ENCODE data around the gene RBKS. TPM values are rescaled to one million over a fixed set of nuclear protein-coding genes. Genes with fewer than 3 reads are reported as not detected.

The RBKS gene
- total RNA-seq, 2 experiments from 2014 or later, result 7.2 to 8.9 TPM

DNA sequence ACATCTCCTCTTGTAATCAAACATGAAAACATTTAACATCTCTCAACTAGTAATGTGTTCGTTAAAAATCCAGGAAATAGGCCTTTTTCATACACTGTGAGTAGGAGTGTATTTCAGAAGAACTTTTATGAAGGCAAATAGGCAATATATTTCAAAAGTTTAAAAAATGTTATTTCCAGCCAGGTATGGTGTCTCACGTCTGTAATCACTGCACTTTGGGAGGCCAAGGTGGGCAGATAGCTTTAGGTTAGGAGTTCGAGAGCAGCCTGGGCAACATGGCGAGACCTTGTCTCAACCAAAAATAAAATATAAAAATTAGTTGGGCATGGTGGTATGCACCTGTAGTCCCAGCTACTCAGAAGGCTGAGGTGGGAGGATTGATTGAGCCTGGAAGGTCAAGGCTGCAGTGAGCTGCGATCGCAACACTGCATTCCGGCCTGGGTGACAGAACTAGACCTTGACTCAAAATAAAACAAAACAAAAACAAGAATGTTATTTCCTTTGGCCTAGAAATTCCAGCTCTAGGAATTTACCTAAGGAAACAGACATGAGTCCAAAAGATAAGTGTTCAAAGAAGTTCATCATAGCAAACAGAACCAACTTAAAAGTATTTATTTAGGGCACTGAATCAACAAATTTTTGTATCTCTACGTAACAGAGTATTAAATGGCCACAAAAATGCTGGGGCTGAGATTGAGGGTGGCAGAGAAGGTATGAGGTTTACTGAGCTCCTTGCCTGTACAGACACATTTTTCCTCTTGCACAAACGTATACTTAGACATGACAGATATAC lies 14.9 kb downstream of the RBKS start:
- H3K27me3 Mint-ChIP-seq, result no peaks in the 10 kb centered on the region
- no peak overlapping the region for H3K27ac Mint-ChIP-seq
- peaks cover 11% of the 10 kb centered on the region for H3K36me3 Mint-ChIP-seq (ENCODE audit: low read depth)
- ATAC-seq, result no peak
- H3K4me1 Mint-ChIP-seq (ENCODE audit: low read depth), result no peaks in the 10 kb centered on the region
- peaks cover 10% of the 10 kb centered on the region for H3K9me3 Mint-ChIP-seq
- CTCF ChIA-PET, result no interaction called here
- H3K4me3 Mint-ChIP-seq, result no peak overlapping the region
- POLR2A ChIA-PET, result no interaction called here
- intact Hi-C loops (cut with micrococcal nuclease), result no loop called here
- DNase-seq, result no peak
- no peak for TF ChIP-seq CTCF (IDR thresholded peaks at IDR 0.05)

DNA sequence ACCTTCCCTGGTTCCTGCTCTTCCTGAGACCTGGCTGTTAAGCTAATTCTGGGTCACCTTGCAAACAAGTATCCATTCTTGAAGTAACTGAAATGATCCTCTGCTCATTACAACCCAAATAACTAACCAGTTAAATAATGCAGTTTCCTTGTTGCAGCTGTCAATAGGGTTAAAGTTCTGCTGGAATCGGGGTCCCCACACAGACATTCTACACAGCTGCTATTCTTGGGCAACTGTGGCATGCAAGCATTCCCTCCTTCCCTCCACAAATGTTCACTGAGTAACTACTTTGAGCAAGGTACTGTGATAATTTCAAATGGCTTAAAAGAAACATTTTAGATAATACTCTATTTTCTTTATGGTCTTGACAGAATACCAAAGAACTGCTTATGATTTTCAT lies 17.1 kb downstream of the RBKS start:
- ATAC-seq (no peak), DNase-seq (no peak)
- POLR2A ChIA-PET, result no interaction called here
- no peak overlapping the region for H3K27ac Mint-ChIP-seq
- no peaks in the 10 kb centered on the region for H3K27me3 Mint-ChIP-seq
- no peak overlapping the region for H3K4me3 Mint-ChIP-seq
- no peaks in the 10 kb centered on the region for H3K4me1 Mint-ChIP-seq (ENCODE audit: low read depth)
- CTCF ChIA-PET, result no interaction called here
- peaks cover 5% of the 10 kb centered on the region for H3K36me3 Mint-ChIP-seq (ENCODE audit: low read depth)
- intact Hi-C loops (cut with micrococcal nuclease), result no loop called here
- peaks cover 3% of the 10 kb centered on the region for H3K9me3 Mint-ChIP-seq
- no peak for TF ChIP-seq CTCF (IDR thresholded peaks at IDR 0.05)

DNA sequence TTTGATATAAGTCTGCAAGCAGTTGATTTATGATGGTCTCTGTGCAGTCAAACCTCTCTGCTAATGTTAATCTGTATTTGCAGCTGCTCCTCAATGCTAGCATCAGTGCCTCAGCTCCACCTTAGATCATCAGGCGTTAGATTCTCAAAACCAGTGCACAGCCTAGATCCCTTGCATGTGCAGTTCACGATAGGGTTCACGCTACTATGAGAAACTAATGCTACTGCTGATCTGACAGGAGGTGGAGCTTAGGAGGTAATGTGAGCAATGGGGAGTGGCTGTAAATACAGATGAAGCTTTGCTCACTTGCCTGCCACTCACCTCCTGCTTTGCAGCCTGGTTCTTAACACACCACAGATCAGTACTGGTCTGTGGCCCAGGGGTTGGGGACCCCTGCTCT lies 18.4 kb downstream of the RBKS start:
- H3K27ac Mint-ChIP-seq, result no peak overlapping the region
- no peak for TF ChIP-seq CTCF (IDR thresholded peaks at IDR 0.05)
- ChIA-PET CTCF (interaction anchor here (0.9 kb wide), 2 partner anchors 8 to 14 kb away, joined by 3 read pairs; no protein-coding TSS in a partner anchor), POLR2A (no interaction called here)
- no peak overlapping the region for H3K4me3 Mint-ChIP-seq
- DNase-seq (no peak), ATAC-seq (no peak)
- peaks cover 5% of the 10 kb centered on the region for H3K36me3 Mint-ChIP-seq (ENCODE audit: low read depth)
- peaks cover 3% of the 10 kb centered on the region for H3K9me3 Mint-ChIP-seq
- H3K27me3 Mint-ChIP-seq, result no peaks in the 10 kb centered on the region
- H3K4me1 Mint-ChIP-seq (ENCODE audit: low read depth), result no peaks in the 10 kb centered on the region
- intact Hi-C loops (cut with micrococcal nuclease), result no loop called here

DNA sequence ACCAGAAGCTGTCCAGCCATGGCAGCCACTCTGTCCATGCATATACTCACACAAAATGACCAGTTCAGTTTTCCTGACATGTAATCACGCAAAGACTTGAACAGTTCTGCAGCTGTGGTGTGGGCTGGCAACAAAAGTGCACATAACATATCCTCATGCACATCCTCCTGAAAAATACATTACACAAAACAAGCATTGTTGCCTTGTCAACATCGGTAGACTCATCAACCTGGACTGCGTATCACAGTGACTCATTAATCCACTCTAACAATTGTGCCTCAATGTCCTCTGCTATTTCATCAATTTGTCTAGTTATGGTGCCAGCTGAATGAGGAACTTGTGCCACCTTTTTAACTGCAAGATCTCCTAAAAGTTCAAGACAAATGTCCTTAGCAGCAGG lies 19.5 kb downstream of the RBKS start:
- no peak for ATAC-seq
- Mint-ChIP-seq H3K4me1 (ENCODE audit: low read depth) (no peaks in the 10 kb centered on the region), H3K4me3 (no peak overlapping the region), H3K27ac (no peak overlapping the region), H3K9me3 (peaks cover 2% of the 10 kb centered on the region), H3K27me3 (no peaks in the 10 kb centered on the region), H3K36me3 (ENCODE audit: low read depth) (peaks cover 3% of the 10 kb centered on the region)
- TF ChIP-seq CTCF (IDR thresholded peaks at IDR 0.05), result no peak
- ChIA-PET POLR2A (interaction anchor here (0.7 kb wide), 1 partner anchor 19 kb away, joined by 3 read pairs; the partner anchor contains the start of gene RBKS), CTCF (interaction anchor here (0.9 to 1.0 kb wide), 2 partner anchors 13 to 76 kb away, joined by 3 read pairs; no protein-coding TSS in a partner anchor)
- intact Hi-C loops (cut with micrococcal nuclease), result no loop called here
- DNase-seq, result no peak

DNA sequence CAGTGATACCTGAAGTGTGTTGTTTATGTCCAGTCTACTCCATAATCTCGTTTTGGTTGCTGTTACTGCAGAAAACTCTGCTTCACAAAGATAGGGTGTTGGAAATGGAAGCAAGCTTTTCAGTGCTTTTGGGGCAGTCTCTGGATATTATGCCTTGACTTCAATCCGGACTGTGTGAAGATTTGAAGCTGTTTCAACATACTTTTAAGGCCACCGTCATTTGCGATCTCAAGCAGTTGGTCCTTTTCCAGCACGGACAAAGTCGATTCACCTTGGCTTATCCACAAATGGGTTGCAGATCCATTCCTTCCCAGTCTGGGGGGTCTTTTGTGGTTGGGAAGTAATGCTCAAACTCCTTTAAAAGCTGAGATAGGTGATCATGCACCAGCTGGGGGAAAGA lies 20.4 kb downstream of the RBKS start:
- no peaks in the 10 kb centered on the region for H3K9me3 Mint-ChIP-seq
- H3K27ac Mint-ChIP-seq, result no peak overlapping the region
- H3K36me3 Mint-ChIP-seq (ENCODE audit: low read depth), result no peaks in the 10 kb centered on the region
- POLR2A ChIA-PET, result no interaction called here
- ATAC-seq (no peak), DNase-seq (no peak)
- no peaks in the 10 kb centered on the region for H3K27me3 Mint-ChIP-seq
- intact Hi-C loops (cut with micrococcal nuclease), result no loop called here
- TF ChIP-seq CTCF (IDR thresholded peaks at IDR 0.05), result no peak
- no peak overlapping the region for H3K4me3 Mint-ChIP-seq
- H3K4me1 Mint-ChIP-seq (ENCODE audit: low read depth), result no peaks in the 10 kb centered on the region
- CTCF ChIA-PET, result interaction anchor here (1.0 to 1.1 kb wide), 3 partner anchors 11 to 678 kb away, joined by 3 to 4 read pairs (median 3); no protein-coding TSS in a partner anchor

Measured in activated CD8-positive, alpha-beta T cell treated with anti-CD3 and anti-CD28 coated beads for 36 hours (primary cell).